Occipital lobe (tissue), 2 donors: ENCODE results near the gene FAM174C. TPM values are rescaled to one million over a fixed set of nuclear protein-coding genes. Genes with fewer than 3 reads are reported as not detected.

Source experiments
- DNase-seq: peaks from one replicate; lab custom pipeline; 2025; lab: John Stamatoyannopoulos, UW
- total RNA-seq: library from RNA; depleted of rRNA; stranded (reverse); fragments of >200 nt; gene quantifications from one replicate; pipeline ENCODE4 v1.2.3, GENCODE V29; 2014

FAM174C gene
- total RNA-seq, 1 donor from 2014 or later = 6.7 TPM

DNA sequence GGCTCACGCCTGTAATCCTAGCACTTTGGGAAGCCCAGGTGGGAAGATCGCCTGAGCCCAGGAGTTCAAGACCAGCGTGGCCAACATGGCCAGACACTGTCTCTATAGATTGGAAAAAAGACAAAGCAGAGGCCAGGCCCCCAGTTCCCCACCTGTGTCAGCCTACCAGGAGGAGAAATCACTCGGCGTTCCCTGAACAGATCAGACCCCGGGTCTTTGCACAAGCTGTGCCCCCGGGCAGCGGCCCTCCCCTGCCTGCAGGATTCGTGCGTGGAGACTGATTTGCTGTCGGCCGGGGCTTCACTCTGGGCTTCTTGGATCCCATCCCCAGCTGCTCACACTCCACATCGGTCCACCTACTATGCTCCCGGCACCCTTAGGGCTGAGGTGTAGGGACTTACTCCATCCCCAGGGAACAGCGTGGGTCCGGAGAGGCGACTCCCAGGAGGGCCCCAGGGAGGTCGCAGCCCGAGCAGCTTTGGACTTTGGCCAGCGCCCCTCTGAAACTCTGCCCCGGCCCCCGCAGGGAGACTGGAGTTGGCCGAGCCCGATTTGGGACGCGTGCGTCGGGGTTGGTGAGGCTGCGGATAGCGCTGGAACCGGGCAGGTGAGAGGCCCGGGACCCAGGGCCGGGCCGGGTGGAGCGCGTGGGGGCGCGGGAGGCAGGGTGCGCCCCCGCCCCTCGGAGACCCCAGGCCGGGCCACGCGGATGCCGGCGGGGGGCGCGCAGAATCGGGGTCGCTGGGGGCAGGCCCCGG is 9.8 kb downstream of the FAM174C start:
- DNase-seq = no peak

DNA sequence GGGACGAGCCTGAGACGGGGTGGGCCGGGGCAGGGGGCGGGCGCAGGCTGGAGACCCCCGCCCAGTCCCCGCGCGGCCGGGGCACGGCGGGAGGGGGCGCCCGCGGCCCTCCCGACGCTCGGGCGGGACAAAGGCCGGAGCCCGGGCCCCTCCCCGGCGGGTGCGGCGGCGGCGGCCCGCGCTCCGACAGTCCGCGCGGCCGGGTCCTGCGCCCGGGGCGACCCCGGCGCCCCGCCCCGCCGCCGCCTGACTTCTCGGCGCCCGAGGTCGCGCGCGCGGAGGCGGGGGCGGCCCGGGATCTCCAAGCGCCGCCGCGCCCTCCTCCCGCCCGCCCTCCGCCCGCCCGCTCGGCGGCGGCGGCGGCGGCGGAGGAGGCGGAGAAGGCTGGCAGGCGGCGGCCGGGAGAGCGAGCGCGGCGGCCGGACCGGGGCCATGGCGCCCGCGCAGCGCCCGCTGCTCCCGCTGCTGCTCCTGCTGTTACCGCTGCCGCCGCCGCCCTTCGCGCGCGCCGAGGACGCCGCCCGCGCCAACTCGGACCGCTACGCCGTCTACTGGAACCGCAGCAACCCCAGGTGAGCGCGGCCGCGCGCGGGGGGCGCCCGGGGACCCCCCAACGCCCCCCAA is 10.5 kb downstream of the FAM174C start, which contains the start of gene EFNA2:
EFNA2 (plus strand) TSS at position 137 of the 624 bp plus-strand sequence; CDS start at position 433, 296 bp downstream.
- no peak for DNase-seq

- DNase-seq = no peak
Observed at GRCh38 chr19:1286487-1287353, 11.4 kb downstream of the FAM174C start.

DNA sequence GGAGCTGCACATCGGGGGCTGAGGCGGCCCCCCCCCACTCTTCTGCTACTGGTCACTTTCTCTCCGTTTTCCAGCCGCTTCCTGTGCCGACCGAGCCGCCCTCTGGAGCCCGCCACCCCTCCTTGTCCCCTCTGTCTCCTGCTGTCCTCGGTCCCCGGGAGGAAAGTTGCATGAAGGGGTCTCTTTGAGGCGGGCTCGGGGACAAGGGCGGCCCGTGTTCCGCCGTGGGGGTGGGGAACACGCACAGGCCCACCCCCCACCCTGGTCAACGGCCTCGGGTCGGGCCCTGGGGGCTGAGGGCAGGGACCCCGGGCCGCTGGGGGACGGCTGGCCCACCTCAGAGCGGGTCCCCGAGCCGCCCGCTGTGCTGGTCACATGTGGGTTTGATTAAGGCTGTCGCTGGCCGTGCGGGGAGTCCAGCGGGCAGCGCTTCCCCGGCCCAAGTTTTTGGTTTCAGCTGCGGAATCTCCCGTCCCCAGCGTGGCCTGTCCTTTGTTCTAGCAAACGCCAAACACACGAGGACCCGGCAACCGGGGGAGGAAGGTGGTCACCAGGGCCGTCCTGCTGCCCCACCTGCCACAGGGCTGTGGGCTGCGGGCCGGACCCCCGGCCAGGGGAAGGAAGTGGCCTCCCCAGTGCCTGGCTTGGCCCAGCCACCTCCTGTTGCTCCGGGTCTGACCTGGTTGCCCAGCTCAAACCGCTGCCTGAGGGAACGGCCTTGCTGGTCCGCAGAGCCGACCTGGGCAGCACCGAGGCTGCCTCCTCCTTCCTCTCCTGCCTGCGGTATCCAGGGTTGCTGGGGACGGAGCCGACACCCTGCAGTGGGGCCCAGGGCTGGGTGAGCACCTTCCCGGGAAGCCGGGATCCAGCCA is 12.3 kb downstream of the FAM174C start:
- no peak for DNase-seq

DNA sequence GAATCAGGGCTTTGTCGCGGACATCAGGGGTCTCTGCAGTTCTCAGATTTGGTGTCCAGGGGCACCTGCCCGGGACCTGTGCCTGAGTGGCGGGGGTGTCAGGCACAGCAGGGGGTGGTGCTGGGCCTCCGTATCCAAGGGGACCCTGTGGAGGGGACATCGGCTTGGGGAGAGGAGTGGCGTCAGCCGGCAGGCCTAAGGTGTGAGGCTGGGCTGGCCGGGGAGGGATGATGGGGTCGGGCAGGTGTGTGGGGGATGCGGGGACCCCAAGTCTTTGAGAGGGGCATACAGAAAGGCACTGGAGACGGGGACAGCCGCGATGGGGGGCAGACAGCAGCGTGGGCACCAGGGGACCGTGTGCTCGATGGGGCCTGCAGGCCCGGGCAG is 12.9 kb downstream of the FAM174C start:
- DNase-seq = no peak

DNA sequence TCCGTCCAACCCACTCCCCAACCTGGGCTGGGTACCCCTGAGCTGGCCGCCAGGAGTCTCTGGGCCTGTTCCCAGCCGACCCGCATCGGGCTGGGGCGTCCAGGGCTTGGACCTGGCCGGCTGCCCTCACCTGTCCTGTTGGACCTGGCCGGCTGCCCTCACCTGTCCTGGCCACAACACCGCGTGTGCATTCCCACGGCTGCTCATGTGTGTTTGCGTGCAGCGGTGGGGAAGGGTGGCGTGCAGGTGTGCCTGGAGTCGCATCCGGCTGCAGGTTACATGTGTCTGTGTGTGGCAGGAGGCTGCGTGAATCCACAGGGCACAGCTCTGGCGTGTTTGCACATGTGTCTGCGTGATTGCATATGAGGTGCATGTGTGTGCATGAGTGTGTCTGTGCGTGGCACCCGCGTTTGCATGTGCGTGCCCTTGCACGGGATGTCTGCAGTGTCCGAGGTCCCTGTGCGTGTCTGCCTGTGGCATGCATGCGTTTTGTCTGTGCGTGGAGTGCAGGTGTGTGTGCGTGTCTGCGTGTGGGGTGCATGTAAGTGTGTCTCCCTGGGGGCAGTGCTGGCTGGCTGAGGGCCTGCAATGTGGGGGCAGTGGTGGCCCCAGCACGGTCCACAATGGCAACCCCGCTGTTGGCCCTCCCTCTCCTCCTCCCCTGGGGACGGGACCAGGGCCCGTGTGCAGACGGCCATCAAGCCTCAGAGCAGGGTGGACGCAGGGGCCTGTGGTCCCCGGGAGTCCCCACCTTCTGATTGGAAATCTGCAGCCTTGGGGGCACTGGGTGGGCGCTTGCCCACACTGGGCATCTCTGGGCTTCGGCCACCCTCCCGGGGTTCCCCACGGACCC is 13.7 kb downstream of the FAM174C start:
- no peak for DNase-seq

DNA sequence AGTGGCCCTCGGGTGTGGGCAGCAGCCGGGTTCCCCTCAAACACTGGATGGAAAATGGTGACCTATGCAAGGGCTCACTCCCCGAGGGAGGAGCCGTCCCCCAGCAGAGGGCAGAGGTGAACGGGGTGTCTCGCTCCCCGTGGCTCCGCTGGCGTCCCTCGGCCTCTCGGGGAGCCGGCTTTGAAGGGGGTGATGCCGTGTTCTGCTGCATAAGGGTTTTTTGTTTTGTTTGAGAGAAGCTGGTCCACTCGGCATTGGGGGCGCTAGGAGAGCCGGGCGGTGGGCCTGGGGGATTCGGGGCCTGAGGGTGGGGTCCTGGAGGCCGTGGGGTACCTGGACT is 14.3 kb downstream of the FAM174C start:
- DNase-seq = no peak

DNA sequence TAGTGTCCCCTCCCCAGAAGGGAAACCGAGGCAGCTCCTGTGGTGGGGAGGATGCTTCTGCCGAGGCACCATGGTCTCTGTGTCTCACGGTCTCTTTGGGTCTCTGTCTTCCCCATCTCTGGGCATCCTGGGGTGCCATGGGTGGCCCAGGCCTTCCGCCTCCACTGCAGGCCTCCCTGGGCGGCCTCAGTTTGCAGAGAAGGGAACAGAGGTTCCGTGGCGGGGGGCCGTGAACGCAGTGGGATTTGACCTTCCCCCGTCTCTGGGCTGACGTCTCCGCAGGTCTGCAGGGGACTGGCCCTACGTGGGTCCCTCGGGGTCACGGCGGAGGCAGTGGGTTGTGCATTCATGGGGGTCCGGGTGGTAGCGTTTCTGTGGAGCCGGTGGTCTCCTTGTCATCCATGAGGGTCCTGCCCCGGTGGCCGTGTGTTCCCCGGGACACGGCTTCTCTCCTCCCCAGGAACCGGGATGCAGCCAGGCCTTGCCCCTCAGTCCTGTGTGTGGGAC is 14.9 kb downstream of the FAM174C start:
- no peak for DNase-seq

- no peak for DNase-seq
Observed at GRCh38 chr19:1290703-1291651, 15.6 kb downstream of the FAM174C start.

DNA sequence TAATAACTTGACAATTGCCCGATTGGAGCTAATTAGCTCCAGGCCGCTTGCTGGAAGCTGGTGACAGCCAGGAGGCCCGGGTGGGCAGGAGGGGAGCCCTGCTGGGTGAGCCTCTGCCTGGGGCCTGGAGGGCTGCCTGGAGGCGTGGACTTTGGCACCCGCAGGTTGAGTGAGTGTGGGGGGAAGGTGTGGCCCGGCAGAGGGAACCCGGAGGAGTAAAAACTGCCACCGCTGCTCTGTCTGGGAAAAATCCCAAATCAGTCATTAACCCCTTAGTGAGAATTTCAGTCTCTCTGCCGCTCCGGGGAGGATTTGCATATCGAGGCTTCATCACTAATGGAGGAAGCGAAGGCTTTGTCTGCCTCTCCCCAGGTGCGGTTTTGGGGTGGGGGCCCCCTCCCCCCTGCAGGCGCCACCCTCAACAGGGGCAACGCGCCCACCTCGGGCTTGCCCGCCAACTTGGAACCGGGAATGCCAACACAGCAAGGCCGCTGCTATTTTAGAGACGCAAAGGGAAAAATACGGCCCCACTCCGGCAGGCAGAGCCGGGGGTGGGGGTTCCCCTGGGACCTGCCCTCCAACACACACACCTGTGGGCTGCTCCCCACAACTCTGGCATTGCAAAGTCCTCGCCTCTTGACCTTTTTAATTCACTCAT is 16.6 kb downstream of the FAM174C start:
- no peak for DNase-seq

- no peak for DNase-seq
Observed at GRCh38 chr19:1292419-1293151, 17.3 kb downstream of the FAM174C start.

DNA sequence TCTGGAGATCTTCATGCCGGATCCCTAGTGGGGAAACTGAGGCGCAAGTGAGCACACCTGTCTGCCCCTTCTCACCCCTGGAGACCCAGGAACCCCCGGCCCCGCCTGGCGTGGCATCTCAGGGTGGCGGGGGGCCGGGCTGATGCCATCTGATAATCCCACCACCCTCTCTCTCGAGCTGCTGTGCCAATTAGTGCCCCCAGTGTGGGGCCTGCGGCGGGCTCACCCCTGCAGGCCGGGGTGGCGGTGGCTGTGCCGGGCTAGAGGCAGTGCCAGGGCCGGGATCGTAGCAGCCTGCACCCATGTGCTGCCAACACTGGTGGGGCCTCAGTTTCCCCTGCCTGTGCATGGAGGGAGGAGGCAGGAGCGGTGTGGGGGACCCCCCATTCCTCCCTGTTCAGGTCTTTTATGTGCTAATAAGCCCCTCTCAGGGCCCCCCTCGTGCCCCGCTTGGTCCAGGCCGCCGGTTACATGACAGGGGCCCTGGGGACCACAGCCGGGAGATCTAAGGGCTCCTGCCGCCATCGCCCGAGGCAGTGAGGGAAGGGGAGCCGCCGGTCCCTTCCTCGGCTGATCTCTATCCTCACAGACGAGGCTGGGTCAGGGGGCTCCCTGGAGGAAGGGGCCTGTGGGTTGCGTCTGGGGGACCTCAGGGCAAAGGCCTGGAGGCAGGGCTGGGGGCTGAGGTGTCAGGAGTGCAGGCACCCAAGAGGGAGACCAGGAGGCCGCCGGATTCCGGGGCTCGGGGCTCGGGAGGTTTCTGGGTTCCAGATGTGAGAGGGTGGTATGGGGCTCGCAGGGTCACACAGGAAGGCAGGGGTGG is 18.7 kb downstream of the FAM174C start:
- DNase-seq = no peak

GRCh38 chr19:1294688-1295087 is 19.4 kb downstream of the FAM174C start:
- DNase-seq = no peak

- DNase-seq = no peak
Observed at GRCh38 chr19:1295169-1296012, 20.1 kb downstream of the FAM174C start.

DNA sequence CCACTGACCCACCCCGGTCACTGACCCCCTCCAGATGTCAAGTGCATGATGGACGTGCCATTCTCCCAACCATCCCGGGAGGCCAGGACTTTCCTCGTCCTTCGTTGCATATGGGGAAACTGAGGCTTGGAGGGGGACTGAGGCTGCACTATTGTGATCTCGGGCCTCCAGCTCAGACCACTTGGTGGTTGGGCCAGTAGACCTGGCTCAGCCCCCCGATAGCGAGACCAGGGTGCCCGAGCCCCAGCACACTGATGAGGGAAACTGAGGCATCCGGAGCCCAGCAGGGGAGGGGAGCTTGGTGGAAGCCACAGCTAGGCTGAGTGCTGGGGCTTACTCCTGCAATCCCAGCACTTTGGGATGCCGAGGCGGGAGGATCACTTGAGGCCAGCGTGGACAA is 20.7 kb downstream of the FAM174C start:
- DNase-seq = no peak
